IMR-90 (cell line): ENCODE data around the gene SLC9A6. TPM values are rescaled to one million over a fixed set of nuclear protein-coding genes. Genes with fewer than 3 reads are reported as not detected.

Source experiments
- ATAC-seq: fragments of 200-7000 bp; cut with Tn5 transposase; 2 replicates; pipeline ENCODE4 v1.9.1; 2020; ENCODE audit warnings: low read depth, mild to moderate bottlenecking, moderate library complexity
- BruUV-seq: library from RNA; stranded (reverse); fragments of 400-500 nt; replicated peaks from 2 replicates; lab custom pipeline; 2021; lab: Mats Ljungman, UMichigan
- CTCF ChIA-PET: fragments of 300-600 bp; formaldehyde crosslinking; extraction: SDS; loops from one replicate; lab custom pipeline; 2021; ENCODE audit warnings: antibody characterized with exemption; lab: Yijun Ruan, JAX
- POLR2A ChIA-PET: fragments of 300-600 bp; sonication (Branson Sonifier 250); formaldehyde crosslinking; loops from one replicate; lab custom pipeline; 2022; ENCODE audit warnings: antibody characterized with exemption; ENCODE audit not compliant: unreplicated experiment; lab: Charles Lee
- DNase-seq: peaks from one replicate; pipeline ENCODE4 v3.0.0; 2013
- H2AFZ ChIP-seq: replicated peaks from 2 replicates; pipeline ENCODE3; 2013; ENCODE audit warnings: low read length, mild to moderate bottlenecking; ENCODE audit not compliant: poor library complexity
- H2AK5ac ChIP-seq: 2 replicates; pipeline ENCODE4 v1.6.1; 2013; ENCODE audit warnings: low read depth, low read length, inconsistent platforms
- H2AK9ac ChIP-seq: replicated peaks from 2 replicates; pipeline ENCODE3; 2013; ENCODE audit warnings: mild to moderate bottlenecking, low read depth, low read length, moderate library complexity; ENCODE audit not compliant: poor library complexity
- H2BK120ac ChIP-seq: 2 replicates; pipeline ENCODE4 v1.6.1; 2013; ENCODE audit warnings: low read depth, low read length, inconsistent platforms
- H2BK15ac ChIP-seq: 3 replicates; pipeline ENCODE4 v1.6.1; 2013; ENCODE audit warnings: low read depth, low read length, inconsistent platforms
- H2BK20ac ChIP-seq: 2 replicates; pipeline ENCODE4 v1.6.1; 2013; ENCODE audit warnings: low read depth, mild to moderate bottlenecking, inconsistent platforms, low read length, moderate library complexity
- H2BK5ac ChIP-seq: 2 replicates; pipeline ENCODE4 v1.6.1; 2013; ENCODE audit warnings: mild to moderate bottlenecking, low read depth, low read length, inconsistent platforms; ENCODE audit not compliant: poor library complexity, severe bottlenecking
- H3K14ac ChIP-seq: replicated peaks from 2 replicates; pipeline ENCODE4 v1.6.1; 2013; ENCODE audit warnings: low read depth, low read length, inconsistent platforms
- H3K18ac ChIP-seq: 2 replicates; pipeline ENCODE4 v1.6.1; 2013; ENCODE audit warnings: low read depth, low read length, control low read depth
- H3K23ac ChIP-seq: 2 replicates; pipeline ENCODE4 v1.6.1; 2013; ENCODE audit warnings: low read depth, low read length, inconsistent platforms
- H3K27ac ChIP-seq: 2 replicates; pipeline ENCODE4 v1.5.1; 2013; ENCODE audit warnings: mild to moderate bottlenecking, control low read depth, low read length; ENCODE audit not compliant: insufficient read depth
- H3K27me3 ChIP-seq: 2 replicates; pipeline ENCODE4 v1.6.1; 2013; ENCODE audit warnings: low read length; ENCODE audit not compliant: control insufficient read depth, insufficient read depth
- H3K36me3 ChIP-seq: 2 replicates; pipeline ENCODE4 v1.6.1; 2013; ENCODE audit warnings: low read length, mixed read lengths; ENCODE audit not compliant: control insufficient read depth, insufficient read depth
- H3K4ac ChIP-seq: 2 replicates; pipeline ENCODE4 v1.6.1; 2013; ENCODE audit warnings: low read depth, low read length, inconsistent platforms
- H3K4me1 ChIP-seq: 2 replicates; pipeline ENCODE4 v1.6.1; 2013; ENCODE audit warnings: low read length, mixed read lengths; ENCODE audit not compliant: control insufficient read depth, insufficient read depth
- H3K4me2 ChIP-seq: 2 replicates; pipeline ENCODE4 v1.6.1; 2013; ENCODE audit warnings: low read depth, mild to moderate bottlenecking, control low read depth, low read length, moderate library complexity
- H3K4me3 ChIP-seq: 2 replicates; pipeline ENCODE4 v1.5.1; 2013; ENCODE audit warnings: low read depth, mild to moderate bottlenecking, control low read depth, low read length, moderate library complexity; ENCODE audit not compliant: insufficient read depth
- H3K56ac ChIP-seq: 2 replicates; pipeline ENCODE4 v1.6.1; 2013; ENCODE audit warnings: low read length, inconsistent platforms; ENCODE audit not compliant: insufficient read depth; ENCODE audit errors: extremely low read depth
- H3K79me1 ChIP-seq, 2 experiments: 2 replicates each; pipeline ENCODE4 v1.6.1; 2013; ENCODE audit warnings: low read length in 2 of 2, inconsistent platforms in 1 of 2, low read depth in 1 of 2
- H3K9ac ChIP-seq: 2 replicates; pipeline ENCODE4 v1.6.1; 2013; ENCODE audit warnings: low read depth, low read length, control low read depth
- H3K9me1 ChIP-seq: 2 replicates; pipeline ENCODE4 v1.6.1; 2013; ENCODE audit warnings: low read length, inconsistent platforms; ENCODE audit not compliant: insufficient read depth
- H3K9me3 ChIP-seq: 2 replicates; pipeline ENCODE4 v1.6.1; 2013; ENCODE audit warnings: low read length; ENCODE audit not compliant: control insufficient read depth, insufficient read depth
- H4K20me1 ChIP-seq: 2 replicates; pipeline ENCODE4 v1.6.1; 2013; ENCODE audit warnings: low read length, inconsistent platforms; ENCODE audit not compliant: insufficient read depth
- H4K5ac ChIP-seq: 2 replicates; pipeline ENCODE4 v1.6.1; 2013; ENCODE audit warnings: mild to moderate bottlenecking, low read depth, low read length, control low read depth
- H4K8ac ChIP-seq, 2 experiments: 2 replicates each; pipeline ENCODE4 v1.6.1; 2013; ENCODE audit warnings: low read depth in 2 of 2, low read length in 2 of 2, control low read depth in 1 of 2, inconsistent platforms in 1 of 2
- H4K91ac ChIP-seq: 2 replicates; pipeline ENCODE4 v1.6.1; 2013; ENCODE audit warnings: low read depth, low read length, inconsistent platforms; ENCODE audit not compliant: insufficient read depth
- BHLHE40 ChIP-seq: fragments of 150-350 bp; IDR thresholded peaks from 2 replicates; pipeline ENCODE4 v1.6.1; 2016; ENCODE audit warnings: mild to moderate bottlenecking, low read depth, low read length
- CEBPB ChIP-seq: IDR thresholded peaks from 2 replicates; pipeline ENCODE4 v1.6.1; 2012; ENCODE audit warnings: low read depth, low read length, improper control_type of control experiment
- FOS ChIP-seq: fragments of 150-350 bp; IDR thresholded peaks from 2 replicates; pipeline ENCODE4 v1.6.1; 2016; ENCODE audit warnings: low read depth, low read length
- MAFK ChIP-seq: IDR thresholded peaks from 2 replicates; pipeline ENCODE4 v1.6.1; 2012; ENCODE audit warnings: low read depth, low read length, improper control_type of control experiment
- MAZ ChIP-seq: IDR thresholded peaks from 2 replicates; pipeline ENCODE4 v1.6.1; 2012; ENCODE audit warnings: low read depth, mild to moderate bottlenecking, low read length, improper control_type of control experiment, moderate library complexity, borderline replicate concordance
- MXI1 ChIP-seq: IDR thresholded peaks from 2 replicates; pipeline ENCODE4 v1.6.1; 2012; ENCODE audit warnings: low read depth, mild to moderate bottlenecking, low read length, moderate library complexity, borderline replicate concordance
- POLR2A ChIP-seq: IDR thresholded peaks from 2 replicates; pipeline ENCODE4 v1.6.1; 2012; ENCODE audit warnings: mild to moderate bottlenecking, low read depth, low read length
- RAD21 ChIP-seq: IDR thresholded peaks from 2 replicates; pipeline ENCODE4 v1.6.1; 2012; ENCODE audit warnings: low read length, improper control_type of control experiment
- RCOR1 ChIP-seq: IDR thresholded peaks from 2 replicates; pipeline ENCODE4 v1.6.1; 2012; ENCODE audit warnings: mild to moderate bottlenecking, low read length, improper control_type of control experiment; ENCODE audit not compliant: insufficient replicate concordance
- RFX5 ChIP-seq: IDR thresholded peaks from 2 replicates; pipeline ENCODE4 v1.8.0; 2012; ENCODE audit warnings: low read depth, mild to moderate bottlenecking, low read length, moderate library complexity
- SMC3 ChIP-seq: fragments of 150-350 bp; IDR thresholded peaks from 2 replicates; pipeline ENCODE4 v1.6.1; 2016; ENCODE audit warnings: low read depth, mild to moderate bottlenecking, antibody characterized with exemption, low read length, moderate library complexity
- WGBS, 2 experiments: methylation state at CpG; one replicate each; pipeline versions ENCODE4 v1.1.5 to v1.1.7; 2013; ENCODE audit warnings: missing lambda C conversion rate in 2 of 2; ENCODE audit not compliant: insufficient read length in 1 of 2; ENCODE audit errors: extremely low coverage in 2 of 2; 5-methylcytosine and 5-hydroxymethylcytosine counted together
- dilution Hi-C: fragments of 300-500 bp; cut with HindIII; formaldehyde crosslinking; loops from one replicate; pipeline ENCODE4 v1.14.3; 2018; ENCODE audit warnings: low sequenced_read_pairs; ENCODE audit not compliant: unreplicated experiment
- in situ Hi-C: fragments of 300-500 bp; cut with MboI; formaldehyde crosslinking; loops from 3 replicates; pipeline ENCODE4 v1.14.3; 2019; ENCODE audit warnings: low sequenced_read_pairs, inconsistent platforms, mixed read lengths
- intact Hi-C: fragments of 100-400 bp; cut with micrococcal nuclease; formaldehyde crosslinking; loops from 2 replicates; pipeline ENCODE4 v1.10.0; 2022
- polyA plus RNA-seq, 3 experiments: library from polyadenylated mRNA; depleted of rRNA; stranded (reverse); fragments of >200 nt; gene quantifications; 2 replicates each; pipeline ENCODE4 v1.2.3, GENCODE V29; 2012; ENCODE audit warnings: low replicate concordance in 1 of 3
- total RNA-seq: library from RNA; depleted of rRNA; stranded (reverse); fragments of >200 nt; gene quantifications from 2 replicates; pipeline ENCODE4 v1.2.3, GENCODE V29; 2012
- TF ChIP-seq, protein P1 (sequence below): conservative IDR thresholded peaks from 2 replicates; pipeline ENCODE4 v1.5.1; 2012; ENCODE audit warnings: mild to moderate bottlenecking, low read depth, low read length, improper control_type of control experiment
- TF ChIP-seq, protein P2 (sequence below): fragments of 150-350 bp; IDR thresholded peaks from 2 replicates; pipeline ENCODE4 v1.6.1; 2017; ENCODE audit warnings: mild to moderate bottlenecking, antibody characterized with exemption, low read length, low read depth
- TF ChIP-seq, protein P3 (sequence below): fragments of 150-350 bp; IDR thresholded peaks from 2 replicates; pipeline ENCODE4 v1.6.1; 2016; ENCODE audit warnings: low read depth, mild to moderate bottlenecking, low read length, moderate library complexity, borderline replicate concordance

SLC9A6 gene
- total and polyA plus RNA-seq, 2 of the 4 experiments (the other 2 are of a cell fraction), result 6.9 to 19.0 TPM

DNA sequence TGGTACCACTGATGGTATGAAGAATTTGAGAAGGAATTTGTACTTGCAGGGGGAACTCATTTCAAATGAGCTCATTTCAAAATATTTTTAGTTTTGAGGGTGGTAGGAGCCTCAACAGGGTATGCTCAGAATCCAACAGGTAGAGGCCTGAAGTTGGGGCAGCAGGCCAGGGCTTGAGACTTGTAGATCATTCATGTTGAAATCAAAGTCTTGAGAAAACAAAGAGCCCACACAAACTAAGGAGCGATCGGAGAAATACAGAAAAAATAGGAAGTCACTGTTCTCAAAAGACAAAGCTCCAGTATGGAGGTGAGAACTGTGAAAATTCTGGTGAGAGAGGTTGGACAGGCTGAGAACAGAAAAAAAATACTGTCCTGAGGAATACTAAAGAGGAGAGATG is 979 bp upstream of the SLC9A6 start:
- peak overlapping the region; percentile 87; the same call in 1 of the 2 replicates for H3K4me3 ChIP-seq
- peak overlapping the region; percentile 27; the same call in 1 of the 2 replicates for H2BK20ac ChIP-seq
- peak overlapping the region; percentile 54; the same call in 1 of the 2 replicates for H3K56ac ChIP-seq
- H2BK15ac ChIP-seq, result 0 out of 3 replicates have a peak overlapping the region, but pooled peaks have one; percentile 36
- H3K23ac ChIP-seq, result peak overlapping the region; percentile 82
- CTCF ChIA-PET, result interaction anchor here (1.4 kb wide), 1 partner anchor 44 kb away, joined by 5 read pairs; no protein-coding TSS in a partner anchor
- in situ Hi-C loops, result loop anchor here (25.0 kb wide), 1 partner anchor 503 kb away; the partner anchor contains the start of genes BRS3 and HTATSF1
- dilution Hi-C loops, result no loop called here
- peak overlapping the region; percentile 81 for H2AFZ ChIP-seq
- POLR2A ChIA-PET, result interaction anchor here (0.7 kb wide), 1 partner anchor 21 kb away, joined by 3 read pairs; no protein-coding TSS in a partner anchor
- intact Hi-C loops, result no loop called here
- WGBS, 2 experiments, result no CpG with 5 or more reads among the region's 2 CpGs
- H3K4me2 ChIP-seq, result peak overlapping the region; percentile 95; the same call in 1 of the 2 replicates
- peak overlapping the region; percentile 43; the same call in 1 of the 2 replicates for H3K18ac ChIP-seq
- H3K79me1 ChIP-seq, result peaks cover 0 to 7% of the 10 kb centered on the region in 2 experiments; a peak in 1 of 4 replicates
- no TSS peak for BruUV-seq
- H3K4ac ChIP-seq, result no peak overlapping the region
- H4K91ac ChIP-seq, result peak overlapping the region; percentile 70
- H4K5ac ChIP-seq, result peak overlapping the region; percentile 83; the same call in 1 of the 2 replicates
- peak overlapping the region; percentile 42 for H2BK120ac ChIP-seq
- no peaks in the 10 kb centered on the region for H4K20me1 ChIP-seq
- H3K36me3 ChIP-seq, result no peaks in the 10 kb centered on the region
- no peaks in the 10 kb centered on the region for H3K9me1 ChIP-seq
- no peak for DNase-seq
- H3K14ac ChIP-seq, result 0 out of 2 replicates have a peak overlapping the region, but pooled peaks have one; percentile 55
- H3K4me1 ChIP-seq, result peaks cover 2% of the 10 kb centered on the region; the same call in 1 of the 2 replicates
- no peak overlapping the region for H2AK9ac ChIP-seq
- no peak for ATAC-seq
- no peak overlapping the region; the same call in 1 of the 2 replicates for H3K9ac ChIP-seq
- no peaks in the 10 kb centered on the region for H3K27me3 ChIP-seq
- peak overlapping the region; percentile 41 for H2BK5ac ChIP-seq
- H4K8ac ChIP-seq, result peak overlapping the region; percentile 80; a peak in 3 of 4 replicates
- H3K27ac ChIP-seq, result peak overlapping the region; percentile 47; the same call in 1 of the 2 replicates
- H2AK5ac ChIP-seq, result no peak overlapping the region
- H3K9me3 ChIP-seq, result no peaks in the 10 kb centered on the region
- TF ChIP-seq CEBPB (no peak), MAFK (no peak), POLR2A (no peak), BHLHE40 (no peak), MAZ (no peak), RAD21 (no peak), SMC3 (no peak), RCOR1 (no peak), FOS (no peak), RFX5 (no peak), MXI1 (no peak)
- TF ChIP-seq, protein P1, sequence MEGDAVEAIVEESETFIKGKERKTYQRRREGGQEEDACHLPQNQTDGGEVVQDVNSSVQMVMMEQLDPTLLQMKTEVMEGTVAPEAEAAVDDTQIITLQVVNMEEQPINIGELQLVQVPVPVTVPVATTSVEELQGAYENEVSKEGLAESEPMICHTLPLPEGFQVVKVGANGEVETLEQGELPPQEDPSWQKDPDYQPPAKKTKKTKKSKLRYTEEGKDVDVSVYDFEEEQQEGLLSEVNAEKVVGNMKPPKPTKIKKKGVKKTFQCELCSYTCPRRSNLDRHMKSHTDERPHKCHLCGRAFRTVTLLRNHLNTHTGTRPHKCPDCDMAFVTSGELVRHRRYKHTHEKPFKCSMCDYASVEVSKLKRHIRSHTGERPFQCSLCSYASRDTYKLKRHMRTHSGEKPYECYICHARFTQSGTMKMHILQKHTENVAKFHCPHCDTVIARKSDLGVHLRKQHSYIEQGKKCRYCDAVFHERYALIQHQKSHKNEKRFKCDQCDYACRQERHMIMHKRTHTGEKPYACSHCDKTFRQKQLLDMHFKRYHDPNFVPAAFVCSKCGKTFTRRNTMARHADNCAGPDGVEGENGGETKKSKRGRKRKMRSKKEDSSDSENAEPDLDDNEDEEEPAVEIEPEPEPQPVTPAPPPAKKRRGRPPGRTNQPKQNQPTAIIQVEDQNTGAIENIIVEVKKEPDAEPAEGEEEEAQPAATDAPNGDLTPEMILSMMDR, result no peak
- TF ChIP-seq, protein P2, sequence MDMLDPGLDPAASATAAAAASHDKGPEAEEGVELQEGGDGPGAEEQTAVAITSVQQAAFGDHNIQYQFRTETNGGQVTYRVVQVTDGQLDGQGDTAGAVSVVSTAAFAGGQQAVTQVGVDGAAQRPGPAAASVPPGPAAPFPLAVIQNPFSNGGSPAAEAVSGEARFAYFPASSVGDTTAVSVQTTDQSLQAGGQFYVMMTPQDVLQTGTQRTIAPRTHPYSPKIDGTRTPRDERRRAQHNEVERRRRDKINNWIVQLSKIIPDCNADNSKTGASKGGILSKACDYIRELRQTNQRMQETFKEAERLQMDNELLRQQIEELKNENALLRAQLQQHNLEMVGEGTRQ, result no peak
- TF ChIP-seq, protein P3, sequence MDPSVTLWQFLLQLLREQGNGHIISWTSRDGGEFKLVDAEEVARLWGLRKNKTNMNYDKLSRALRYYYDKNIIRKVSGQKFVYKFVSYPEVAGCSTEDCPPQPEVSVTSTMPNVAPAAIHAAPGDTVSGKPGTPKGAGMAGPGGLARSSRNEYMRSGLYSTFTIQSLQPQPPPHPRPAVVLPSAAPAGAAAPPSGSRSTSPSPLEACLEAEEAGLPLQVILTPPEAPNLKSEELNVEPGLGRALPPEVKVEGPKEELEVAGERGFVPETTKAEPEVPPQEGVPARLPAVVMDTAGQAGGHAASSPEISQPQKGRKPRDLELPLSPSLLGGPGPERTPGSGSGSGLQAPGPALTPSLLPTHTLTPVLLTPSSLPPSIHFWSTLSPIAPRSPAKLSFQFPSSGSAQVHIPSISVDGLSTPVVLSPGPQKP, result no peak
